HCT116 (cell line): ENCODE results near the gene SPAG6. TPM values are rescaled to one million over a fixed set of nuclear protein-coding genes. Genes with fewer than 3 reads are reported as not detected.

Experiments used
- ATAC-seq: fragments of 200-7000 bp; cut with Tn5 transposase; 2 replicates; pipeline ENCODE4 v1.9.1; 2020; ENCODE audit warnings: mild to moderate bottlenecking, moderate library complexity
- BruUV-seq: library from RNA; stranded (reverse); fragments of 400-500 nt; replicated peaks from 2 replicates; lab custom pipeline; 2021; lab: Mats Ljungman, UMichigan
- CTCF ChIA-PET: fragments of 300-600 bp; sonication (Branson Sonifier 250); formaldehyde crosslinking; loops from one replicate; lab custom pipeline; 2021; ENCODE audit warnings: antibody characterized with exemption; lab: Charles Lee
- POLR2A ChIA-PET: fragments of 300-600, 350-600 bp; sonication (Branson Sonifier 250); formaldehyde crosslinking; loops from one replicate; lab custom pipeline; 2021; ENCODE audit warnings: antibody characterized with exemption; lab: Charles Lee
- RAD21 ChIA-PET, 2 experiments: fragments of 300-600 bp; sonication (Branson Sonifier 250); formaldehyde crosslinking; loops; one replicate each; lab custom pipeline; 2023; ENCODE audit warnings: low total read pairs in 2 of 2; ENCODE audit not compliant: uncharacterized antibody in 2 of 2, unreplicated experiment in 2 of 2, low non-redundant PET in 1 of 2; lab: Charles Lee
- DNase-seq: peaks from one replicate; pipeline ENCODE4 v3.0.0-alpha.2; 2010; ENCODE audit warnings: low read depth, low spot score
- H2AFZ ChIP-seq: fragments of 200-600 bp; shearing (Covaris generic), sonication (generic); 2 replicates; pipeline ENCODE4 v1.6.1; 2017; ENCODE audit warnings: low read depth, mixed run types, mixed read lengths, antibody characterized with exemption, low read length; ENCODE audit not compliant: poor library complexity, severe bottlenecking
- H3K27ac ChIP-seq: 2 replicates; pipeline ENCODE4 v1.5.1; 2012; ENCODE audit warnings: low read depth, low read length
- H3K27me3 ChIP-seq: fragments of 200-600 bp; sonication (generic); 2 replicates; pipeline ENCODE4 v1.6.1; 2016; ENCODE audit warnings: mixed run types, low read length, mixed read lengths; ENCODE audit not compliant: insufficient read depth
- H3K36me3 ChIP-seq, 2 experiments: fragments of 200-500 bp in 1 of 2; fragments of 200-600 bp in 1 of 2; sonication (Bioruptor generic) in 1 of 2; sonication (generic) in 1 of 2; 2 replicates each; pipeline versions ENCODE4 v1.5.1 to v1.6.1; 2014 to 2016; ENCODE audit warnings: low read length in 2 of 2, inconsistent platforms in 1 of 2, mixed read lengths in 1 of 2, mixed run types in 1 of 2; ENCODE audit not compliant: insufficient read depth in 2 of 2, control insufficient read depth in 1 of 2
- H3K4me1 ChIP-seq, 2 experiments: fragments of 200-600 bp in 1 of 2; sonication (generic) in 1 of 2; 2 replicates each; pipeline versions ENCODE4 v1.5.1 to v1.6.1; 2012 to 2017; ENCODE audit warnings: low read length in 2 of 2, inconsistent platforms in 1 of 2, mild to moderate bottlenecking in 1 of 2, mixed read lengths in 1 of 2, mixed run types in 1 of 2, moderate library complexity in 1 of 2; ENCODE audit not compliant: insufficient read depth in 2 of 2, control insufficient read depth in 1 of 2
- H3K4me2 ChIP-seq: fragments of 200-600 bp; sonication (generic); 2 replicates; pipeline ENCODE4 v1.6.1; 2017; ENCODE audit warnings: mixed run types, low read length, mixed read lengths
- H3K4me3 ChIP-seq, 2 experiments: fragments of 200-600 bp in 1 of 2; sonication (generic) in 1 of 2; replicated peaks in 1 of 2; 2 replicates each; pipeline ENCODE4 v1.5.1; 2011 to 2016; ENCODE audit warnings: low read length in 2 of 2, control low read depth in 1 of 2, low read depth in 1 of 2, mild to moderate bottlenecking in 1 of 2, mixed read lengths in 1 of 2, mixed run types in 1 of 2
- H3K79me2 ChIP-seq: fragments of 200-600 bp; sonication (generic); 2 replicates; pipeline ENCODE4 v1.6.1; 2017; ENCODE audit warnings: mild to moderate bottlenecking, mixed run types, low read length, moderate library complexity, mixed read lengths; ENCODE audit not compliant: insufficient read depth
- H3K9ac ChIP-seq: fragments of 200-600 bp; sonication (generic); 2 replicates; pipeline ENCODE4 v1.6.1; 2016; ENCODE audit warnings: low read length, mixed read lengths
- H3K9me2 ChIP-seq: fragments of 200-600 bp; sonication (generic), shearing (Covaris generic); 2 replicates; pipeline ENCODE4 v1.6.1; 2017; ENCODE audit warnings: mixed run types, mild to moderate bottlenecking, moderate library complexity; ENCODE audit not compliant: insufficient read depth
- H3K9me3 ChIP-seq, 2 experiments: fragments of 200-500 bp in 1 of 2; fragments of 200-600 bp in 1 of 2; sonication (Bioruptor generic) in 1 of 2; sonication (generic) in 1 of 2; 2 replicates each; pipeline ENCODE4 v1.6.1; 2014 to 2017; ENCODE audit warnings: low read length in 2 of 2, mixed read lengths in 2 of 2, inconsistent platforms in 1 of 2, low read depth in 1 of 2, mild to moderate bottlenecking in 1 of 2, mixed run types in 1 of 2, moderate library complexity in 1 of 2; ENCODE audit not compliant: control insufficient read depth in 1 of 2, insufficient read depth in 1 of 2
- H4K20me1 ChIP-seq: fragments of 200-600 bp; sonication (generic), shearing (Covaris generic); 2 replicates; pipeline ENCODE4 v1.6.1; 2017; ENCODE audit warnings: mixed run types, mild to moderate bottlenecking, moderate library complexity; ENCODE audit not compliant: insufficient read depth
- CTCF ChIP-seq, 3 experiments: fragments of 200-600 bp in 1 of 3; sonication (generic) in 1 of 3; IDR thresholded peaks in 2 of 3; conservative IDR thresholded peaks in 1 of 3; 2 replicates each; pipeline ENCODE4 v1.5.1; 2012 to 2017; ENCODE audit warnings: low read depth in 2 of 3, low read length in 2 of 3, antibody characterized with exemption in 1 of 3, borderline replicate concordance in 1 of 3, control low read depth in 1 of 3, mild to moderate bottlenecking in 1 of 3, mixed read lengths in 1 of 3, mixed run types in 1 of 3, moderate library complexity in 1 of 3; ENCODE audit not compliant: insufficient read depth in 1 of 3
- ZNF274 ChIP-seq: fragments of 200-500 bp; sonication (Bioruptor generic); IDR thresholded peaks from 2 replicates; pipeline ENCODE4 v1.6.1; 2014; ENCODE audit warnings: mild to moderate bottlenecking, low read depth, low read length, inconsistent platforms
- intact Hi-C: fragments of 100-400 bp; cut with micrococcal nuclease; formaldehyde crosslinking; loops from 2 replicates; pipeline ENCODE4 v1.10.0; 2022
- total RNA-seq: library from RNA; stranded (reverse); gene quantifications from one replicate; pipeline ENCODE4 v1.2.1, GENCODE V29; 2021; ENCODE audit not compliant: unreplicated experiment

Gene SPAG6
- total RNA-seq, 1 experiment from 2014 or later: not detected

DNA sequence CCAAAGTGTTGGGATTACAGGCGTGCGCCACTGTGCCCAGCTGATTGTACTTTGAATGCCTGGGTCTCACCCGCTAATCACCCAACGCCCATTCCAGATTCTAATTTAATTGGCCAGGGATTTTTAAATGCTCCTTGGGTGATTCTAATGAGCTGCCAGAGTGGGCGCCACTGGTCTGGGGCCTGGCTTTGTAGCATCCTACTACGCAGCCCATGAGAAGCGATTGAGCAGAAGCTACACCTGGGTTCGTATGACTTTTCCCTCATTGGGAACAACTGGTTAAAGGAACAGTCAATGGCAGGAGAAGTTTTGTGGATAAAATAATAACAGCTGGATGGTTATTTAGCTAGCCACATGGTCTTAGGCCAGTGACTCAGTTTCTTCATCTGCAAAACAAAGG, 108.0 kb downstream of the SPAG6 start:
- CTCF ChIA-PET: interaction anchor here (0.8 kb wide), 1 partner anchor 29 kb away, joined by 3 read pairs; no protein-coding TSS in a partner anchor
- ATAC-seq: no peak

More for the DNA sequence above, 108.0 kb downstream of the SPAG6 start:
- Histone ChIP-seq H3K36me3 (no peaks in the 10 kb centered on the region), H3K4me3 (no peak overlapping the region), H2AFZ (no peak overlapping the region), H3K4me2 (no peak overlapping the region), H3K27ac (no peak overlapping the region), H3K4me1 (no peaks in the 10 kb centered on the region), H4K20me1 (no peaks in the 10 kb centered on the region), H3K9me3 (no peaks in the 10 kb centered on the region), H3K9me2 (no peaks in the 10 kb centered on the region), H3K27me3 (no peaks in the 10 kb centered on the region), H3K9ac (no peak overlapping the region), H3K79me2 (no peaks in the 10 kb centered on the region)
- BruUV-seq: no TSS peak
- ChIA-PET POLR2A (interaction anchor here (1.3 kb wide), 1 partner anchor 17 kb away, joined by 5 read pairs; no protein-coding TSS in a partner anchor), RAD21 (no interaction called here)
- intact Hi-C loops: no loop called here
- no peak for DNase-seq
- TF ChIP-seq ZNF274 (no peak), CTCF (IDR thresholded peaks at IDR 0.05 in 2 of 3, conservative IDR thresholded peaks at IDR 0.05 in 1 of 3; ENCODE audit: borderline replicate concordance in 1 of 3, insufficient read depth in 1 of 3, low read depth in 2 of 3, low read length in 2 of 3) (0 out of 6 replicates have a peak, but pooled peaks of 2 of the 3 experiments have one; percentile 5 to 13)
